ENCODE measurements around the gene SBSN. TPM values are rescaled to one million over a fixed set of nuclear protein-coding genes. Genes with fewer than 3 reads are reported as not detected.

SBSN gene
- total RNA-seq, 2 experiments from 2014 or later = not detected

DNA sequence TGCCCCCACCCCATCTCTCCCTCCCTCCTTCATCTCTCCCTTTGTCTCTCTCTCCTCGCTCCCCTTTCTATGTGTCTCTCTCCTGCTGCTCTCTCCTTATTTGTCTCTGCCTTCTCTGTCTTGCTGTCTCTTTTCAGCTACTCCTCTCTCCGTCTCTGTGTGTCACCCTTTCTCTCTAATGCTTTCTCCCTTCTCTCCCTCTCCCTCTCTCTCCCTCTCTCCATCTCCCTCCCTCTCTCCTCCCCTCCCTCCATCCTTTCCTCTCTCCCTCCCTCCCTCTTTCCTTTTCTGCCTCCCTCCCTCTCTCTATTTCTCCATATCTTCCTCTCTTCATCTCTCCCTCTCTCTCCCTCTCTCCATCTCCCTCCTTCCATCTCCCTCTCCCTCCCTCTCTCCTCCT is 34.7 kb upstream of the SBSN start:
- no peak for DNase-seq (ENCODE audit: low spot score)
- Histone ChIP-seq H3K4me3 (ENCODE audit: low read depth, low read length, poor library complexity, severe bottlenecking) (no peak overlapping the region), H2AFZ (ENCODE audit: low read length) (no peak overlapping the region), H3K79me2 (ENCODE audit: insufficient read depth, low read depth, low read length) (no peaks in the 10 kb centered on the region), H3K9me3 (ENCODE audit: low read length) (no peaks in the 10 kb centered on the region), H3K4me1 (ENCODE audit: insufficient read depth, low read length, poor library complexity, severe bottlenecking) (peaks cover 18% of the 10 kb centered on the region), H3K36me3 (ENCODE audit: insufficient read depth, low read length) (no peaks in the 10 kb centered on the region), H4K20me1 (ENCODE audit: insufficient read depth, low read length) (no peaks in the 10 kb centered on the region), H3K4me2 (ENCODE audit: low read length) (no peak overlapping the region), H3K27ac (ENCODE audit: low read depth, low read length, poor library complexity, severe bottlenecking) (no peak overlapping the region), H3K9me2 (ENCODE audit: insufficient read depth, low read length) (no peaks in the 10 kb centered on the region)
- ChIA-PET POLR2A (no interaction called here), CTCF (ENCODE audit: unreplicated experiment) (interaction anchor here (0.6 kb wide), 1 partner anchor 101 kb away, joined by 3 read pairs; no protein-coding TSS in a partner anchor)
- BruUV-seq (replicated peaks) = no TSS peak
- intact Hi-C loops (cut with micrococcal nuclease; ENCODE audit: unreplicated experiment) = no loop called here
- TF ChIP-seq, protein P1, sequence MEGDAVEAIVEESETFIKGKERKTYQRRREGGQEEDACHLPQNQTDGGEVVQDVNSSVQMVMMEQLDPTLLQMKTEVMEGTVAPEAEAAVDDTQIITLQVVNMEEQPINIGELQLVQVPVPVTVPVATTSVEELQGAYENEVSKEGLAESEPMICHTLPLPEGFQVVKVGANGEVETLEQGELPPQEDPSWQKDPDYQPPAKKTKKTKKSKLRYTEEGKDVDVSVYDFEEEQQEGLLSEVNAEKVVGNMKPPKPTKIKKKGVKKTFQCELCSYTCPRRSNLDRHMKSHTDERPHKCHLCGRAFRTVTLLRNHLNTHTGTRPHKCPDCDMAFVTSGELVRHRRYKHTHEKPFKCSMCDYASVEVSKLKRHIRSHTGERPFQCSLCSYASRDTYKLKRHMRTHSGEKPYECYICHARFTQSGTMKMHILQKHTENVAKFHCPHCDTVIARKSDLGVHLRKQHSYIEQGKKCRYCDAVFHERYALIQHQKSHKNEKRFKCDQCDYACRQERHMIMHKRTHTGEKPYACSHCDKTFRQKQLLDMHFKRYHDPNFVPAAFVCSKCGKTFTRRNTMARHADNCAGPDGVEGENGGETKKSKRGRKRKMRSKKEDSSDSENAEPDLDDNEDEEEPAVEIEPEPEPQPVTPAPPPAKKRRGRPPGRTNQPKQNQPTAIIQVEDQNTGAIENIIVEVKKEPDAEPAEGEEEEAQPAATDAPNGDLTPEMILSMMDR (conservative IDR thresholded peaks at IDR 0.05; ENCODE audit: low read length) = no peak
- no peak for TF ChIP-seq EZH2phosphoT487 (IDR thresholded peaks at IDR 0.05; ENCODE audit: borderline replicate concordance, low read depth, low read length)

DNA sequence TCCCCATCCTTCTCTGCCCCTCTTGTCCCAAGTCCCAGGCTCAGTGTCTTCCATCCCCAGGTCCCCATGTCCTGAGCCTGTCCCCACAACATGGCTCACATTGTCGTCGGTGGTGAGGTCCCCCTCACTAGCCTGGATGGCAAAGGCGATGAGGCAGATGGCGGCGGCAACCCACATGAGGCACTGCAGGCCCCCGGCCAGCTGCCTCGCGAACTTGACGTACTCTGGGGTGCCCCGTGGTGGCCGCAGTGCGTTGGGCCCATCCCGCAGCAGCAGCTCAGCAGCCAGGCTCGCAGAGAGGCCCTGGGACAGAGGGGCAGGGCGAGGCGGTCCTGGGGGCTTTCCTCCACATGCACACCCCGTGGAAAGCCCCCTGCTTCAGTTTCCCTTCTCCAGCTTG is 34.2 kb upstream of the SBSN start:
- intact Hi-C loops (cut with micrococcal nuclease; ENCODE audit: unreplicated experiment) = no loop called here
- POLR2A ChIA-PET = no interaction called here
- no peak for DNase-seq (ENCODE audit: low spot score)
- no peaks in the 10 kb centered on the region for H3K9me3 ChIP-seq (ENCODE audit: low read length)
- CTCF ChIA-PET (ENCODE audit: unreplicated experiment) = interaction anchor here (0.6 kb wide), 1 partner anchor 100 kb away, joined by 3 read pairs; no protein-coding TSS in a partner anchor
- H3K27ac ChIP-seq (ENCODE audit: low read depth, low read length, poor library complexity, severe bottlenecking) = no peak overlapping the region
- no peaks in the 10 kb centered on the region for H3K36me3 ChIP-seq (ENCODE audit: insufficient read depth, low read length)
- no peak overlapping the region for H3K4me2 ChIP-seq (ENCODE audit: low read length)
- H3K79me2 ChIP-seq (ENCODE audit: insufficient read depth, low read depth, low read length) = no peaks in the 10 kb centered on the region
- TF ChIP-seq, protein P1 (conservative IDR thresholded peaks at IDR 0.05; ENCODE audit: low read length) = no peak
- no peak for TF ChIP-seq EZH2phosphoT487 (IDR thresholded peaks at IDR 0.05; ENCODE audit: borderline replicate concordance, low read depth, low read length)
- no peaks in the 10 kb centered on the region for H4K20me1 ChIP-seq (ENCODE audit: insufficient read depth, low read length)
- no peaks in the 10 kb centered on the region for H3K9me2 ChIP-seq (ENCODE audit: insufficient read depth, low read length)
- no peak overlapping the region for H3K4me3 ChIP-seq (ENCODE audit: low read depth, low read length, poor library complexity, severe bottlenecking)
- H3K4me1 ChIP-seq (ENCODE audit: insufficient read depth, low read length, poor library complexity, severe bottlenecking) = peaks cover 18% of the 10 kb centered on the region
- no TSS peak for BruUV-seq (replicated peaks)
- H2AFZ ChIP-seq (ENCODE audit: low read length) = no peak overlapping the region

DNA sequence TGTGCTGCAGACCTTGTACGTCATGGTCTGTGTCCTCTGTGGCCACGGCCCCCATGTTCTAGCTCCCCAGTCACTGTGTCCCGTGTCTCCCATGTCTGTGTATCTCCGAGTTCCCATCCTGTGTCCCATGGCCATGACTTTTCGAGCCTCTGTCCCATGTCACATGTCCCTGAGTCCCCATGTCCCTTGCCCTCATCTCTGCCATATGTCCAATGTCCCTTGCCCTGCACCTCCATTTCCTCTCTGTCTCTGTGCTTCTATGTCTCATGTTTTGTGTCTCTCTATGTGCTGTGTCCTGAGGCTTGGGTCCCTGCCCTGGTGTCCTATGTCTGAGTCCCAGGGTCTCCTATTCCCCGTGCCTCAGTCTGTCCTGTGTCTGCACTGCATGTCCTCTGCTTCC is 33.3 kb upstream of the SBSN start:
- Histone ChIP-seq H3K36me3 (ENCODE audit: insufficient read depth, low read length) (no peaks in the 10 kb centered on the region), H3K4me3 (ENCODE audit: low read depth, low read length, poor library complexity, severe bottlenecking) (no peak overlapping the region), H3K27ac (ENCODE audit: low read depth, low read length, poor library complexity, severe bottlenecking) (no peak overlapping the region), H3K4me1 (ENCODE audit: insufficient read depth, low read length, poor library complexity, severe bottlenecking) (peaks cover 18% of the 10 kb centered on the region), H4K20me1 (ENCODE audit: insufficient read depth, low read length) (no peaks in the 10 kb centered on the region), H3K9me2 (ENCODE audit: insufficient read depth, low read length) (no peaks in the 10 kb centered on the region), H2AFZ (ENCODE audit: low read length) (no peak overlapping the region), H3K79me2 (ENCODE audit: insufficient read depth, low read depth, low read length) (no peaks in the 10 kb centered on the region), H3K4me2 (ENCODE audit: low read length) (no peak overlapping the region), H3K9me3 (ENCODE audit: low read length) (no peaks in the 10 kb centered on the region)
- TF ChIP-seq EZH2phosphoT487 (IDR thresholded peaks at IDR 0.05; ENCODE audit: borderline replicate concordance, low read depth, low read length) = no peak
- TF ChIP-seq, protein P1 (conservative IDR thresholded peaks at IDR 0.05; ENCODE audit: low read length) = no peak
- BruUV-seq (replicated peaks) = no TSS peak
- ChIA-PET POLR2A (no interaction called here), CTCF (ENCODE audit: unreplicated experiment) (no interaction called here)
- no peak for DNase-seq (ENCODE audit: low spot score)
- intact Hi-C loops (cut with micrococcal nuclease; ENCODE audit: unreplicated experiment) = no loop called here
